Neural cell (in vitro differentiated cells): ENCODE measurements around the gene GAS7. TPM values are rescaled to one million over a fixed set of nuclear protein-coding genes. Genes with fewer than 3 reads are reported as not detected.

ENCODE experiments used
- H2AFZ ChIP-seq: fragments of 200-600, 300-800 bp; sonication (generic), shearing (Covaris generic); 2 replicates; pipeline ENCODE4 v1.6.0; 2014; ENCODE audit warnings: low read depth, mild to moderate bottlenecking, antibody characterized with exemption, low read length, moderate library complexity
- H3F3A ChIP-seq: fragments of 200-600 bp; shearing (Covaris generic); 2 replicates; pipeline ENCODE4 v1.6.1; 2016; ENCODE audit warnings: mild to moderate bottlenecking, moderate library complexity, mixed read lengths, antibody characterized with exemption, low read length; ENCODE audit not compliant: insufficient read depth, poor library complexity, severe bottlenecking
- H3K27ac ChIP-seq: fragments of 200-600, 300-800 bp; sonication (generic), shearing (Covaris generic); 2 replicates; pipeline ENCODE4 v1.5.1; 2014; ENCODE audit warnings: mild to moderate bottlenecking, low read length, moderate library complexity
- H3K27me3 ChIP-seq: fragments of 300-800, 200-600 bp; sonication (generic), shearing (Covaris generic); 2 replicates; pipeline ENCODE4 v1.6.0; 2014; ENCODE audit warnings: mild to moderate bottlenecking, low read depth, low read length, moderate library complexity; ENCODE audit not compliant: insufficient read depth
- H3K36me3 ChIP-seq: fragments of 300-800, 200-600 bp; sonication (generic), shearing (Covaris generic); 2 replicates; pipeline ENCODE4 v1.5.1; 2014; ENCODE audit warnings: mild to moderate bottlenecking, antibody characterized with exemption, low read length, moderate library complexity; ENCODE audit not compliant: insufficient read depth
- H3K4me2 ChIP-seq: fragments of 300-800, 200-600 bp; sonication (generic), shearing (Covaris generic); 2 replicates; pipeline ENCODE4 v1.6.0; 2014; ENCODE audit warnings: mild to moderate bottlenecking, low read length
- H3K4me3 ChIP-seq: fragments of 300-800, 200-600 bp; sonication (generic), shearing (Covaris generic); 2 replicates; pipeline ENCODE4 v1.5.1; 2014; ENCODE audit warnings: mild to moderate bottlenecking, low read length, moderate library complexity
- H3K79me2 ChIP-seq: fragments of 200-600 bp; shearing (Covaris generic); replicated peaks from 2 replicates; pipeline ENCODE4 v1.6.0; 2014; ENCODE audit warnings: mild to moderate bottlenecking, low read length, moderate library complexity; ENCODE audit not compliant: insufficient read depth
- H3K9ac ChIP-seq: fragments of 300-800, 200-600 bp; sonication (generic), shearing (Covaris generic); 2 replicates; pipeline ENCODE4 v1.6.1; 2016; ENCODE audit warnings: mild to moderate bottlenecking, low read length, mixed read lengths
- H3K9me2 ChIP-seq: fragments of 200-600 bp; shearing (Covaris generic); 2 replicates; pipeline ENCODE4 v1.6.1; 2016; ENCODE audit warnings: mild to moderate bottlenecking, low read length, mixed read lengths; ENCODE audit not compliant: insufficient read depth
- H3K9me3 ChIP-seq: fragments of 200-600, 300-800 bp; sonication (generic), shearing (Covaris generic); 2 replicates; pipeline ENCODE4 v1.6.1; 2016; ENCODE audit warnings: mild to moderate bottlenecking, mixed run types, low read length, moderate library complexity, mixed read lengths
- H4K20me1 ChIP-seq: fragments of 200-600 bp; shearing (Covaris generic); 2 replicates; pipeline ENCODE4 v1.6.1; 2016; ENCODE audit warnings: mild to moderate bottlenecking, mixed run types; ENCODE audit not compliant: insufficient read depth
- EP300 ChIP-seq: fragments of 450-650 bp; conservative IDR thresholded peaks from 2 replicates; pipeline ENCODE4 v1.6.1; 2014; ENCODE audit warnings: antibody characterized with exemption, mild to moderate bottlenecking, moderate library complexity; ENCODE audit not compliant: poor library complexity, severe bottlenecking
- EZH2 ChIP-seq: fragments of 200-600, 300-800 bp; shearing (Covaris generic), sonication (generic); IDR thresholded peaks from 2 replicates; pipeline ENCODE4 v1.6.1; 2014; ENCODE audit warnings: antibody characterized with exemption, low read length, borderline replicate concordance, mild to moderate bottlenecking; ENCODE audit not compliant: insufficient read depth, poor library complexity, severe bottlenecking
- MXI1 ChIP-seq: fragments of 450-650 bp; conservative IDR thresholded peaks from 2 replicates; pipeline ENCODE4 v1.6.1; 2014; ENCODE audit warnings: antibody characterized with exemption, mild to moderate bottlenecking; ENCODE audit not compliant: poor library complexity, severe bottlenecking
- POLR2AphosphoS5 ChIP-seq: IDR thresholded peaks from 2 replicates; pipeline ENCODE4 v1.6.1; 2012
- RAD21 ChIP-seq: fragments of 450-650 bp; conservative IDR thresholded peaks from 2 replicates; pipeline ENCODE4 v1.6.1; 2014; ENCODE audit warnings: antibody characterized with exemption, mild to moderate bottlenecking, moderate library complexity
- SMC3 ChIP-seq: fragments of 450-650 bp; conservative IDR thresholded peaks from 2 replicates; pipeline ENCODE4 v1.6.1; 2014; ENCODE audit warnings: antibody characterized with exemption, mild to moderate bottlenecking, moderate library complexity; ENCODE audit not compliant: poor library complexity
- TAF1 ChIP-seq: IDR thresholded peaks from 2 replicates; pipeline ENCODE4 v1.6.1; 2012; ENCODE audit warnings: low read depth
- polyA plus RNA-seq: library from polyadenylated mRNA; depleted of rRNA; stranded (reverse); fragments of >200 nt; gene quantifications from 2 replicates; pipeline ENCODE4 v1.2.3, GENCODE V29; 2014
- TF ChIP-seq, protein P1 (sequence below): fragments of 450-650 bp; IDR thresholded peaks from 2 replicates; pipeline ENCODE4 v1.5.1; 2014; ENCODE audit warnings: antibody characterized with exemption, mild to moderate bottlenecking, moderate library complexity; ENCODE audit not compliant: poor library complexity, severe bottlenecking
- TF ChIP-seq, protein P2 (sequence below): IDR thresholded peaks from 2 replicates; pipeline ENCODE4 v1.6.1; 2012; ENCODE audit warnings: borderline replicate concordance

The GAS7 gene
- polyA plus RNA-seq, 1 donor from 2014 or later = 23.6 TPM

DNA sequence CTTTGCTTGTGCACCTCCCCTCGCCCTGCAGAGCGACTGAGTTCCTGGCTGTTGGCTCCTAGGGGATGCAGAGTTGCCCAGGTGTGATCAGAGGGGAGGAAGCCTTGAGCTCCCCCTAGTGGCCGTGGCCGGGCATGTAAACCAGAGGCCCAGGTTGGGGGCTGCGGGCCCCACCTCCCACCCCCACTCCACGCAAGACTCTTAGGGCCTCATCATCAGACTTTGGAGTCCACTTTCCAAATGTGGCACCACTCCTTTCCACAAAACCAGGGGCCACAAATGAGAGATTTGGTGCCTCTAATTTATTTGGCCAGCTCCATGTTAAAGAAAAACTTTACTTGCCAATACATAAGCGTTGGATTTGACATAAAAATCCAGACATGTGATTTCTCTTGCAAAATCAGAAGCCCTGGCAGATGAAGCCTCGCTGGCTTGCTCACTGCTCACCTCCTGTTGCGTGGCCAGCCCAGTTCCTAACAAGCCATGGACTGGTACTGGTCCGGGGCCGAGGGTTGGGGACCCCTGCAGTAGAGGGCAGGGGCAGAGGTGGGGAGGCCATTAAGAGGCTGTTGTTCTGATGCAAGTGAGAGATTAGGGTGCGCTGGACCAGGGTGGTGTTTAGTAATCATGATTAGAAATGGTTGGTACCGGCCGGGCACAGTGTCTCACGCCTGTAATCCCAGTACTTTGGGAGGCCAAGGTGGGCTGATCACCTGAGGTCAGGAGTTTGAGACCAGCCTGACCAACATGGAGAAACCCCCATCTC lies 28.7 kb upstream of the GAS7 start:
- Histone ChIP-seq H3K9ac (no peak overlapping the region), H3K9me2 (no peaks in the 10 kb centered on the region), H3F3A (no peaks in the 10 kb centered on the region), H3K36me3 (no peaks in the 10 kb centered on the region), H2AFZ (no peak overlapping the region), H3K9me3 (no peaks in the 10 kb centered on the region), H4K20me1 (no peaks in the 10 kb centered on the region), H3K27me3 (no peaks in the 10 kb centered on the region), H3K79me2 (no peaks in the 10 kb centered on the region), H3K4me3 (no peak overlapping the region), H3K4me2 (no peak overlapping the region), H3K27ac (no peak overlapping the region)
- TF ChIP-seq, protein P1, sequence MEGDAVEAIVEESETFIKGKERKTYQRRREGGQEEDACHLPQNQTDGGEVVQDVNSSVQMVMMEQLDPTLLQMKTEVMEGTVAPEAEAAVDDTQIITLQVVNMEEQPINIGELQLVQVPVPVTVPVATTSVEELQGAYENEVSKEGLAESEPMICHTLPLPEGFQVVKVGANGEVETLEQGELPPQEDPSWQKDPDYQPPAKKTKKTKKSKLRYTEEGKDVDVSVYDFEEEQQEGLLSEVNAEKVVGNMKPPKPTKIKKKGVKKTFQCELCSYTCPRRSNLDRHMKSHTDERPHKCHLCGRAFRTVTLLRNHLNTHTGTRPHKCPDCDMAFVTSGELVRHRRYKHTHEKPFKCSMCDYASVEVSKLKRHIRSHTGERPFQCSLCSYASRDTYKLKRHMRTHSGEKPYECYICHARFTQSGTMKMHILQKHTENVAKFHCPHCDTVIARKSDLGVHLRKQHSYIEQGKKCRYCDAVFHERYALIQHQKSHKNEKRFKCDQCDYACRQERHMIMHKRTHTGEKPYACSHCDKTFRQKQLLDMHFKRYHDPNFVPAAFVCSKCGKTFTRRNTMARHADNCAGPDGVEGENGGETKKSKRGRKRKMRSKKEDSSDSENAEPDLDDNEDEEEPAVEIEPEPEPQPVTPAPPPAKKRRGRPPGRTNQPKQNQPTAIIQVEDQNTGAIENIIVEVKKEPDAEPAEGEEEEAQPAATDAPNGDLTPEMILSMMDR = peak; percentile 8
- TF ChIP-seq MXI1 = no peak

DNA sequence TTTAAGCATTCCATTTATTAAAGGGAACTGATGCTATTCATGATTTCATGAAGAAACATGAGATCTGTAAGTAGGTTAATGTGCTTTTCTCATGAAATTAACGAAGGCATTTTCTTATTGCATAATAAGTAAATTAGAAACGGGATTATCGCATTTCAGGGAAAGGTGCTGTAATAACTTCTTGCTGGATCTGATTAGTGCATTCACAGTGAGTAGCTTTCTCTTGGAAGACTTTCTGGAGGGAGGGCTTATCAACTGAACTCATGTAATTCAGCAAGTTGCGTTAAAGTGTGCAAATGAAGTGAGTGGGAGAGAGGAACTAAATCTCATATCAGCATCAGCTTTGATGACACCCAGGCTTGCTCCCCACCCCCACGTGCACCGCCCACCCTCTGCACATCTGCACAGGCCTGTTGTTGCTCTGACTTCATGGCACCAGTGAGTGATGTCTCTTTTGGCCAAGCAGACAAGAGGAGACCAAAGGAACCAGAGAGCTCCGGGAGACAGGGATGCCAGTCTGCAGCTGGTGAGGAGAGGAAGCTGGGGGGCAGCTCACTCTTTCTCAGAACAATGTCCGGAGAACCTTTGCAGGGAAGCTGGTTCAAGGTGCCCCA lies 26.3 kb upstream of the GAS7 start:
- H3K79me2 ChIP-seq = no peaks in the 10 kb centered on the region
- H2AFZ ChIP-seq = no peak overlapping the region
- no peak overlapping the region for H3K4me2 ChIP-seq
- TF ChIP-seq, protein P2, sequence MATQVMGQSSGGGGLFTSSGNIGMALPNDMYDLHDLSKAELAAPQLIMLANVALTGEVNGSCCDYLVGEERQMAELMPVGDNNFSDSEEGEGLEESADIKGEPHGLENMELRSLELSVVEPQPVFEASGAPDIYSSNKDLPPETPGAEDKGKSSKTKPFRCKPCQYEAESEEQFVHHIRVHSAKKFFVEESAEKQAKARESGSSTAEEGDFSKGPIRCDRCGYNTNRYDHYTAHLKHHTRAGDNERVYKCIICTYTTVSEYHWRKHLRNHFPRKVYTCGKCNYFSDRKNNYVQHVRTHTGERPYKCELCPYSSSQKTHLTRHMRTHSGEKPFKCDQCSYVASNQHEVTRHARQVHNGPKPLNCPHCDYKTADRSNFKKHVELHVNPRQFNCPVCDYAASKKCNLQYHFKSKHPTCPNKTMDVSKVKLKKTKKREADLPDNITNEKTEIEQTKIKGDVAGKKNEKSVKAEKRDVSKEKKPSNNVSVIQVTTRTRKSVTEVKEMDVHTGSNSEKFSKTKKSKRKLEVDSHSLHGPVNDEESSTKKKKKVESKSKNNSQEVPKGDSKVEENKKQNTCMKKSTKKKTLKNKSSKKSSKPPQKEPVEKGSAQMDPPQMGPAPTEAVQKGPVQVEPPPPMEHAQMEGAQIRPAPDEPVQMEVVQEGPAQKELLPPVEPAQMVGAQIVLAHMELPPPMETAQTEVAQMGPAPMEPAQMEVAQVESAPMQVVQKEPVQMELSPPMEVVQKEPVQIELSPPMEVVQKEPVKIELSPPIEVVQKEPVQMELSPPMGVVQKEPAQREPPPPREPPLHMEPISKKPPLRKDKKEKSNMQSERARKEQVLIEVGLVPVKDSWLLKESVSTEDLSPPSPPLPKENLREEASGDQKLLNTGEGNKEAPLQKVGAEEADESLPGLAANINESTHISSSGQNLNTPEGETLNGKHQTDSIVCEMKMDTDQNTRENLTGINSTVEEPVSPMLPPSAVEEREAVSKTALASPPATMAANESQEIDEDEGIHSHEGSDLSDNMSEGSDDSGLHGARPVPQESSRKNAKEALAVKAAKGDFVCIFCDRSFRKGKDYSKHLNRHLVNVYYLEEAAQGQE = no peak
- TF ChIP-seq, protein P1 = no peak
- TF ChIP-seq RAD21 = no peak
- no peak for TF ChIP-seq EZH2
- TF ChIP-seq SMC3 = no peak
- no peak for TF ChIP-seq POLR2AphosphoS5
- TF ChIP-seq EP300 = no peak
- no peak for TF ChIP-seq TAF1
- TF ChIP-seq MXI1 = no peak
- no peaks in the 10 kb centered on the region for H3F3A ChIP-seq
- no peaks in the 10 kb centered on the region for H3K27me3 ChIP-seq
- no peak overlapping the region for H3K27ac ChIP-seq
- no peaks in the 10 kb centered on the region for H3K36me3 ChIP-seq
- H4K20me1 ChIP-seq = no peaks in the 10 kb centered on the region
- H3K9me3 ChIP-seq = no peaks in the 10 kb centered on the region
- no peak overlapping the region for H3K4me3 ChIP-seq
- H3K9ac ChIP-seq = no peak overlapping the region
- H3K9me2 ChIP-seq = no peaks in the 10 kb centered on the region
